Stimulated activated naive CD4-positive, alpha-beta T cell (primary cell): Measurements from ENCODE around the gene MRPL30.
A peak's percentile ranks its signal among the peaks of the same experiment; 100 is the strongest.
"Not testable (repeated sequence)": the region's sequence is repeated elsewhere in the genome, so short reads cannot be mapped to it uniquely, and the experiment has no call there.

ENCODE experiments used
- DNase-seq, 6 experiments: peaks; one replicate each; lab custom pipeline; 2025; lab: John Stamatoyannopoulos, UW

The MRPL30 gene

GRCh38 chr2:99180755-99181623 is at the start of gene MRPL30, which contains the start of gene MITD1:
TSS of gene MRPL30 (plus strand) at chr2:99181184. CDS start at chr2:99186204, 5,020 bp downstream.
TSS of gene MITD1 (minus strand) at chr2:99181058. CDS start at chr2:99180981, 77 bp downstream.
- peak; percentile 88 to 92 (median 90) for DNase-seq

DNA sequence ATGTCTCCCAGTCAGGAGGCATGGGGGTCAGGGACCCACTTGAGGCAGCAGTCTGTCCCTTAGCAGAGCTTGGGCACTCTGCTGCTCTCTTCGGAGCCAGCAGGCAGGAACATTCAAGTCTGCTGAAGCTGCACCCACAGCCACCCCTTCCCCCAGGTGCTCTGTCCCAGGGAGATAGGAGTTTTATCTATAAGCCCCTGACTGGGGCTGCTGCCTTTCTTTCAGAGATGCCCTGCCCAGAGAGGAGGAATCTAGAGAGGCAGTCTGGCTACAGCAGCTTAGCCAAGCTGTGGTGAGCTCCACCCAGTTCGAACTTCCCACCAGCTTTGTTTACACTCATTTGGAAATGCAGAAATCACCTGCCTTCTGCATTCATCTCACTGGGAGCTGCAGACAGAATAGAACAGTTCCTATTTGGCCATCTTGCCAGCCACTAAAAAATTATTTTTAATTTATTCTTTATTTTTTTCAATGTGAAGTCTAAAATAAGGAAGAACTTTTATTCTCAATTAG is 45.9 kb upstream of the MRPL30 start:
- not testable (repeated sequence) for DNase-seq

GRCh38 chr2:99139003-99139402 is 42.0 kb upstream of the MRPL30 start:
- DNase-seq: no peak

DNA sequence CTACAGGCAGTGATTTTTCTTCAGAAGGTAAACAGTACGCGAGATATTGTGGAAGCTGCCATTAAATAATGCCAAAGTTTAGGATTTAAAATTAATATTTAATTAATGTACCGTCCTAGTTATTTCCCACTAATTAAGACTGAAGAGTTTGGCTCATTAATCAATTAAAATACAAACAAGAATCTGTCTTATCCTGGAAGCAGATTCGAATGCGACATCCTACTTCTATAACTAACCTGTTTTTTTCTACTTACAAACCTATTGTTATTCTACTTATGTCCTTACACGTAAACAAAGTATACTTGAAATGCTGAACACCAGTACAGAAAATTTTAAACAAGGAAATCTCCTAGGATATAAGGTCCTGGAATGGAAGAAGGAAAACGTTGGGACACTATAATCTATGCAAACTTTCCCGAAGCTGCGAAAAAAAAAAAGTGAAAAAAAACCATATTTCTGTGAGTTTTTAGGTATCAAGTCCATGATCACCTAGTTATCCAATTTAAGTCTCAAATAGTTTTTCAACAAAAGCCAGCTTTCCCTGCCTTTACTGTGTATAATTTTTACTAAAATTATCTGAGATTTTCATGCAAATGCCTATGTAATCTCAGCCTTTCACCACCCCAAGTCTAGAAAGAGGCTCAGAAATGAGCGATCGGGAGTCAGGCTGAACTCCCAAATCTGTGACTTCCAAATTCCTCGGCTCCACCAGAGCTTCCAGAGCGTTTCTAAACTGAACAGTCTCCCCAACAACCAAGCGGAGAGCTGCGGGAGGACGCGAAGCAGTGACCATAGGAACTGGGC is 40.7 kb upstream of the MRPL30 start:
- no peak for DNase-seq

- no peak for DNase-seq
Observed at GRCh38 chr2:99140860-99141109, 40.2 kb upstream of the MRPL30 start.

- DNase-seq: peak; percentile 94 to 97 (median 96)
Observed at GRCh38 chr2:99141110-99142108, 39.6 kb upstream of the MRPL30 start, which contains the start of gene C2orf15. TSS of gene C2orf15 (plus strand) at chr2:99141707. CDS start at chr2:99150559, 8,852 bp downstream.

DNA sequence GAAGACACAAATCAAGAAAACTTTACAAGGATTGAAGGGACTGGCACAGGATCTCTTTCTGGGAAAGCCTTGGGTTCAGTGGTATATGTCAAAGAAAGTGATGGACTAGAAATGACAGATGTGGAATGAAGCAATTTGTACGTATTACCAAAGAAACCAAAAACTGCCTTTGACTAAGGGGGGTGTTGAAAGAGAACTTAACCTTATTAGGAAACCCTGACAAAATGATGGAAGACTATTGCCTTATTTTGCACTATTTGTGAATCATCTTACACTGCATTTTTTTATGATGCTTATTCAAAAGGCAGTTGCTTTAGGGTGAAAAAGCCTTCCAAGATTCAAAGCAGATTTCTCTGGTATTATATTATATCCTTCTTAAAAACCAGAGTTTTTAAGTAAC is 30.3 kb upstream of the MRPL30 start:
- DNase-seq: no peak

DNA sequence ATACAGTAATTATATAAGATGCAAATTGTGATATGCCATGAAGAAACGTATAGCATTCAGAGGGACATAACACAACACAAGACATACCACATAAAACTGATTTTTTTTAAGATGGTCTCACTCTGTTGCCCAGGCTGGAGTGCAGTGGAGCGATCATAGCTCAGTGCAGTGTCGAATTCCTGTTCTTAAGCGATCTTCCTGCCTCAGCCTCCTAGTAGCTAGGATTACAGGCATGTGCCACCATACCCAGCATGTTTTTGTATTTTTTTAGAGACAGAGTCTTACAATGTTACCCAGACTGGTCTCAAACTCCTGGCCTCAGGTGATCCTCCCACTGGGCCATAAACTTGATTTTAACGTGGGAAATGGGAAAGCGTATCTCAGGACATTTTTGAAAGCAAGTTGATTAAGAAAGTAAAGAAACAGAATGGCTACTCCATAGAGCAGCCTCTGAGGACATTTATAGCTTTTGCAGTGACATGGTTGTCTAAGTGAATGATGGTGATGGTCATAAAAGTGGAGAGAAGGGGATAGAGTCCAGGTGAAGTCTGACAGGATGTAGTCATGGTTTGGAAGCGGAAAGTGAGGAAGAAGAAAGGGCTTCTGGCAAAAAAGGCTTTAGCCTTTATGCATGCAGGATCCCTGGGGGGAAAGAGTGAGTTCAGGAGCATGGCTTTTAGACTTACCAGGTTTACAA is 28.6 kb upstream of the MRPL30 start:
- DNase-seq: no peak

- no peak for DNase-seq
Observed at GRCh38 chr2:99153921-99154604, 26.9 kb upstream of the MRPL30 start.

GRCh38 chr2:99154643-99155536 is 26.1 kb upstream of the MRPL30 start, which contains the start of the genes LIPT1 and TSGA10:
TSS of gene LIPT1 (plus strand) at chr2:99154967. CDS start at chr2:99161958, 6,991 bp downstream.
TSS of gene TSGA10 (minus strand) at chr2:99154942. CDS start at chr2:99109439, 45,503 bp downstream.
- DNase-seq: peak; percentile 86 to 92 (median 90)

- DNase-seq: no peak
Observed at GRCh38 chr2:99156891-99157290, 24.1 kb upstream of the MRPL30 start.

- DNase-seq: no peak
Observed at GRCh38 chr2:99158599-99158998, 22.4 kb upstream of the MRPL30 start.

GRCh38 chr2:99159594-99159993 is 21.4 kb upstream of the MRPL30 start:
- no peak for DNase-seq

- DNase-seq: no peak
Observed at GRCh38 chr2:99166218-99166617, 14.8 kb upstream of the MRPL30 start.

DNA sequence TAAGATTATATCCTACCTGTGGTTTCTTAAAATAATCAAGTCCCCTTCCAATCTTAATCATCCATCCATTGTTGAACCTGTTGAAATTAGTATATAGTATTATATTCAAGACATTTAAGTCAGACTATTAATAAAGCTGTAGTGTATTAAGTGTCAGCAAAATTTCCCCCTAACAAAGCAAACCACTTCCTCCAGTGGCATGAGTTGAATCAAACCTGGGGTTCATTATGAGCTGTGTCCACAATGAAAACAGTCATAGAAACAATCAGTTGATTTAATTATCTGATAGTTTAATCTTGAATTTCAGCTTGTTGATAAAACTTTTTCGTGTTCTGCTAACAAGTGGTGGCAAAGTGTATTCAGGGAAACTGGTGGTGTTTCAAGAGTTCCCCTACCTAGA is 11.4 kb upstream of the MRPL30 start:
- no peak for DNase-seq

DNA sequence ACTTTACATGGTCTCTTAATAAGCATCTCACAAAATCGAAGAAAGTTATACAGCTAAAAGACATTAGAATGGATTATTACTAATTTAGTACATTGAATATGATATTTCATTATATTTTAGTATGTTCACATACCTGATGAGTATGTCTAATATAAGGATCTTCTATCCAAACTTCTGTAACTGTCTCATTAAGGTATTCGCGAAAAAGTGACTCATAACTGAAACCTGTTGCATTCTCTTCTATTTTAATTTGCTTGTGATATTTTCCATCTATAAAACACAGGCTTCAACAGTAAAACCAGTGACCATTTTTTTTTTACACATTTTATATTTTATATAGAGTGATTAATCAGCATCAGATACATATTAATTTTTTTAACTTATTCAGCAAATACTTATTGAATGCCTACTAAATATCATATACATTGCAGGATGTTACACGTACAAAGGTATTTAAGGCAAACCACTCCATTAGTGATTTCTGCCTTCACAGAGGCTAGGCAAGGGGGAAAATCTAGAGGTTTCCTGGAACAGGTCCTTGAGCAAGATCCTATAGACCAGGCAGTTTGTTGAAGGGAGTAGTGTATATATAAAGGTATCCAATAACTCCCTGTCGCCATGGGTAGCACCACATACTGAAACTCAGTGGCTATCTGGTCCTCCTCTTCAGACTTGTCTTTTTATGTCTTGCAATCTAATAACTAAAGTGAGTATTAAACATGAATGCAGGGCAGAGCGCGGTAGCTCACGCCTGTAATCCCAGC is 9.4 kb upstream of the MRPL30 start:
- no peak for DNase-seq

DNA sequence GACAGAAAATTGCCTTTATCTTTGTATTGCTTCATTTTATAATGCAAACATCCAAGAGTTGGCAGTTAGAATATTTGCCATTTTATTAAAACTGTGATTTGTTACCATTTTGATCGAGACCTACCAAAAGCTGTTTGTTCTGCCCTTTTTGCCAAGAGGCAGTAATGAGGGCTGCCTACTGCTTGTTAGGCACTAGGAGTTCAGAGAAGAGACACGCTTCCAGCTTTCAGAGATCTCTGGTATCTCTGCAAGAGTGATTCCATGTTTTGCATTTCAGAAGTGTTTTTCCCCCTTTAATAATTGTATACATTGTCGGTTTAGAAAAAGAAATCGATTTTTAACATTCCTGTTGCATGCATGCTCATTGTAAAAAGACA is 628 bp downstream of the MRPL30 start:
- no peak for DNase-seq

DNA sequence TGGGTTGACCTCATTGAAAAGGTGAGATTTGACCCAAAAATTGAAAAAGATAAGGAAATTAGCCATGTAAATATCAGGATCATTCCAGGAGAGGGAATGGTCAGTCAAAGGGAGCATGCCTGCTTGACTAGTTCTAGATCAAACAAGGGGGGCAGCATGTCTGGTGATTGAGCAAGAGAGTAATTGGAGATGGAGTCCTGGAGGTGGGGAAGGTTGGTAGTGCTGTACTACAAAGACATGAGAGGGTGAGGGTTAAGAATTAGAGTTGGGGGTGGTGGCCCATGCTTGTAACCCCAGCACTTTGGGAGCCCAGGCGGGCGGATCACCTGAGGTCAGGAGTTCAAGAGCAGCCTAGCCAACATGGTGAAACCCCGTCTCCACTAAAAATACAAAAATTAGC is 2.0 kb downstream of the MRPL30 start:
- no peak for DNase-seq
